ENCODE results near the gene C15orf40. TPM values are rescaled to one million over a fixed set of nuclear protein-coding genes. Genes with fewer than 3 reads are reported as not detected.
A peak's percentile ranks its signal among the peaks of the same experiment; 100 is the strongest.

The C15orf40 gene
- total and polyA plus RNA-seq, 2 of the 13 experiments (the other 11 are each of a cell fraction or from before 2014, with no cell fraction given) = 24.0 to 26.3 TPM

DNA sequence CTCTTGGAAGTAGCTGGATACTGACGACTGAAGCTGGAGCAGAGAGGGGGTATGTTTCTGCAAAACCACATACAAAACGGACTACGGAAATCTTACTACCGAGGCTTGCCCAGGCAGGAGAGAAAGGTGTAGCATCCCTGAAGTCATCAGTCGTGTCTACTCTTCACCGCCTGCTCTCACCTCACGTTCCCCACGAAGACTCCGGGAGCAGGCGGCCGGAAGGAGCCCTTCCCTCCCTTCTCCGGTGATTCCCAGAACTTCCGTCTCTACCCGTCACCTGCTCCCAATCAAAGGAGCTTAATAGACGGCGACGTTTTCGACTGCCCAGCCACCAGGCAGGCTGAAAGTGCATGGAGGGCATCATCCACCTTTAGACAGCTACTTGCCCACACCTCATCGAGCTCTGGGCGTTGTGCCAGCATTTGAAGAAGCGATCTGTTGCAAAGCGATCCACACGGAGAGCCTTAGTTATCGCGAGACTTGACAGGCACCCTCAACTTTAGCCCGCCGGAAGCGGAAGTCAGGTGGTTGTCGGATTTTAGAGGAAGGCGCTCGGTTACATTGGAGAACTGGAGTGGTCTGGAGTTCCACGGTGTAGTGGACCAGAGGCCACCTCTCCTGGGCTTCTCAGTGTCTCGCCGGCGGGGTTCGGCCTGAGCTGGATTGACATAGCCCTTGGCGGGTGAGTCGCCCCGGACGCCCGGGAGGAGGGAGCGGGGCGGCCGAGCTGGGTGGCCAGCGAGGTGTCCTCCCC lies 25.6 kb downstream of the C15orf40 start, which contains the start of gene RAMAC (continued):
- TF ChIP-seq, protein P1, sequence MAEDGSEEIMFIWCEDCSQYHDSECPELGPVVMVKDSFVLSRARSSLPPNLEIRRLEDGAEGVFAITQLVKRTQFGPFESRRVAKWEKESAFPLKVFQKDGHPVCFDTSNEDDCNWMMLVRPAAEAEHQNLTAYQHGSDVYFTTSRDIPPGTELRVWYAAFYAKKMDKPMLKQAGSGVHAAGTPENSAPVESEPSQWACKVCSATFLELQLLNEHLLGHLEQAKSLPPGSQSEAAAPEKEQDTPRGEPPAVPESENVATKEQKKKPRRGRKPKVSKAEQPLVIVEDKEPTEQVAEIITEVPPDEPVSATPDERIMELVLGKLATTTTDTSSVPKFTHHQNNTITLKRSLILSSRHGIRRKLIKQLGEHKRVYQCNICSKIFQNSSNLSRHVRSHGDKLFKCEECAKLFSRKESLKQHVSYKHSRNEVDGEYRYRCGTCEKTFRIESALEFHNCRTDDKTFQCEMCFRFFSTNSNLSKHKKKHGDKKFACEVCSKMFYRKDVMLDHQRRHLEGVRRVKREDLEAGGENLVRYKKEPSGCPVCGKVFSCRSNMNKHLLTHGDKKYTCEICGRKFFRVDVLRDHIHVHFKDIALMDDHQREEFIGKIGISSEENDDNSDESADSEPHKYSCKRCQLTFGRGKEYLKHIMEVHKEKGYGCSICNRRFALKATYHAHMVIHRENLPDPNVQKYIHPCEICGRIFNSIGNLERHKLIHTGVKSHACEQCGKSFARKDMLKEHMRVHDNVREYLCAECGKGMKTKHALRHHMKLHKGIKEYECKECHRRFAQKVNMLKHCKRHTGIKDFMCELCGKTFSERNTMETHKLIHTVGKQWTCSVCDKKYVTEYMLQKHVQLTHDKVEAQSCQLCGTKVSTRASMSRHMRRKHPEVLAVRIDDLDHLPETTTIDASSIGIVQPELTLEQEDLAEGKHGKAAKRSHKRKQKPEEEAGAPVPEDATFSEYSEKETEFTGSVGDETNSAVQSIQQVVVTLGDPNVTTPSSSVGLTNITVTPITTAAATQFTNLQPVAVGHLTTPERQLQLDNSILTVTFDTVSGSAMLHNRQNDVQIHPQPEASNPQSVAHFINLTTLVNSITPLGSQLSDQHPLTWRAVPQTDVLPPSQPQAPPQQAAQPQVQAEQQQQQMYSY (CRISPR knock-in tag; IDR thresholded peaks at IDR 0.05) = 0 out of 2 replicates have a peak, but pooled peaks have one; percentile 26
- TF ChIP-seq, protein P2, sequence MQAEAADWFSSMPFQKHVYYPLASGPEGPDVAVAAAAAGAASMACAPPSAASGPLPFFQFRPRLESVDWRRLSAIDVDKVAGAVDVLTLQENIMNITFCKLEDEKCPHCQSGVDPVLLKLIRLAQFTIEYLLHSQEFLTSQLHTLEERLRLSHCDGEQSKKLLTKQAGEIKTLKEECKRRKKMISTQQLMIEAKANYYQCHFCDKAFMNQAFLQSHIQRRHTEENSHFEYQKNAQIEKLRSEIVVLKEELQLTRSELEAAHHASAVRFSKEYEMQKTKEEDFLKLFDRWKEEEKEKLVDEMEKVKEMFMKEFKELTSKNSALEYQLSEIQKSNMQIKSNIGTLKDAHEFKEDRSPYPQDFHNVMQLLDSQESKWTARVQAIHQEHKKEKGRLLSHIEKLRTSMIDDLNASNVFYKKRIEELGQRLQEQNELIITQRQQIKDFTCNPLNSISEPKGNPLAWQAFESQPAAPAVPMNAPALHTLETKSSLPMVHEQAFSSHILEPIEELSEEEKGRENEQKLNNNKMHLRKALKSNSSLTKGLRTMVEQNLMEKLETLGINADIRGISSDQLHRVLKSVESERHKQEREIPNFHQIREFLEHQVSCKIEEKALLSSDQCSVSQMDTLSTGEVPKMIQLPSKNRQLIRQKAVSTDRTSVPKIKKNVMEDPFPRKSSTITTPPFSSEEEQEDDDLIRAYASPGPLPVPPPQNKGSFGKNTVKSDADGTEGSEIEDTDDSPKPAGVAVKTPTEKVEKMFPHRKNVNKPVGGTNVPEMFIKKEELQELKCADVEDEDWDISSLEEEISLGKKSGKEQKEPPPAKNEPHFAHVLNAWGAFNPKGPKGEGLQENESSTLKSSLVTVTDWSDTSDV (CRISPR knock-in tag; IDR thresholded peaks at IDR 0.05) = peak; percentile 93; the same call in 1 of the 2 replicates
- TF ChIP-seq ERF (CRISPR knock-in tag; IDR thresholded peaks at IDR 0.05) = peak; percentile 78
- TF ChIP-seq ZNF160 (CRISPR knock-in tag; IDR thresholded peaks at IDR 0.05) = peak; percentile 32; the same call in 1 of the 2 replicates
- no peak for TF ChIP-seq ZNF775 (CRISPR knock-in tag; IDR thresholded peaks at IDR 0.05; ENCODE audit: borderline replicate concordance)
- TF ChIP-seq, protein P3, sequence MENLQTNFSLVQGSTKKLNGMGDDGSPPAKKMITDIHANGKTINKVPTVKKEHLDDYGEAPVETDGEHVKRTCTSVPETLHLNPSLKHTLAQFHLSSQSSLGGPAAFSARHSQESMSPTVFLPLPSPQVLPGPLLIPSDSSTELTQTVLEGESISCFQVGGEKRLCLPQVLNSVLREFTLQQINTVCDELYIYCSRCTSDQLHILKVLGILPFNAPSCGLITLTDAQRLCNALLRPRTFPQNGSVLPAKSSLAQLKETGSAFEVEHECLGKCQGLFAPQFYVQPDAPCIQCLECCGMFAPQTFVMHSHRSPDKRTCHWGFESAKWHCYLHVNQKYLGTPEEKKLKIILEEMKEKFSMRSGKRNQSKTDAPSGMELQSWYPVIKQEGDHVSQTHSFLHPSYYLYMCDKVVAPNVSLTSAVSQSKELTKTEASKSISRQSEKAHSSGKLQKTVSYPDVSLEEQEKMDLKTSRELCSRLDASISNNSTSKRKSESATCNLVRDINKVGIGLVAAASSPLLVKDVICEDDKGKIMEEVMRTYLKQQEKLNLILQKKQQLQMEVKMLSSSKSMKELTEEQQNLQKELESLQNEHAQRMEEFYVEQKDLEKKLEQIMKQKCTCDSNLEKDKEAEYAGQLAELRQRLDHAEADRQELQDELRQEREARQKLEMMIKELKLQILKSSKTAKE (CRISPR knock-in tag; IDR thresholded peaks at IDR 0.05; ENCODE audit: borderline replicate concordance) = peak; percentile 53
- TF ChIP-seq HNF4A (CRISPR knock-in tag; IDR thresholded peaks at IDR 0.05) = no peak
- no peak for TF ChIP-seq SOX6 (IDR thresholded peaks at IDR 0.05)
- peak; percentile 54 for TF ChIP-seq SOX6 (CRISPR knock-in tag; IDR thresholded peaks at IDR 0.05)
- peak; percentile 76 for TF ChIP-seq ATF7-NPFF (CRISPR knock-in tag; IDR thresholded peaks at IDR 0.05; ENCODE audit: low read depth)
- 0 out of 2 replicates have a peak, but pooled peaks have one; percentile 85 for TF ChIP-seq NR1H2 (CRISPR knock-in tag; IDR thresholded peaks at IDR 0.05; ENCODE audit: borderline replicate concordance, low read depth)
- TF ChIP-seq FOXA1 (IDR thresholded peaks at IDR 0.05) = no peak
- TF ChIP-seq FOXA1 (CRISPR knock-in tag; IDR thresholded peaks at IDR 0.05) = no peak
- no peak for TF ChIP-seq ZNF629 (CRISPR knock-in tag; conservative IDR thresholded peaks at IDR 0.05)
- TF ChIP-seq, protein P4, sequence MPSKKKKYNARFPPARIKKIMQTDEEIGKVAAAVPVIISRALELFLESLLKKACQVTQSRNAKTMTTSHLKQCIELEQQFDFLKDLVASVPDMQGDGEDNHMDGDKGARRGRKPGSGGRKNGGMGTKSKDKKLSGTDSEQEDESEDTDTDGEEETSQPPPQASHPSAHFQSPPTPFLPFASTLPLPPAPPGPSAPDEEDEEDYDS (CRISPR knock-in tag; IDR thresholded peaks at IDR 0.05) = peak; percentile 83
- no peak for TF ChIP-seq BRD4 (CRISPR knock-in tag; IDR thresholded peaks at IDR 0.05)
- no peak for TF ChIP-seq REXO4 (CRISPR knock-in tag; IDR thresholded peaks at IDR 0.05; ENCODE audit: borderline replicate concordance)
- no peak for TF ChIP-seq PTBP1 (IDR thresholded peaks at IDR 0.05; ENCODE audit: low read depth, low read length, poor library complexity, severe bottlenecking)
- TF ChIP-seq ZNF766 (CRISPR knock-in tag; IDR thresholded peaks at IDR 0.05; ENCODE audit: borderline replicate concordance) = peak; percentile 79; the same call in 1 of the 2 replicates
- no peak; the same call in 1 of the 2 replicates for TF ChIP-seq TARDBP (CRISPR knock-in tag; IDR thresholded peaks at IDR 0.05)
- TF ChIP-seq RBM22 (optimal IDR thresholded peaks at IDR 0.05; ENCODE audit: low read length) = no peak
- peak; percentile 91 for TF ChIP-seq AHR (CRISPR knock-in tag; IDR thresholded peaks at IDR 0.05)

Data from HepG2 (cell line).